Fibroblast of skin of right quadriceps (primary cell): ENCODE measurements around the gene KLHDC10.
"Not testable (repeated sequence)": the region's sequence is repeated elsewhere in the genome, so short reads cannot be mapped to it uniquely, and the experiment has no call there.

Source experiments
- DNase-seq: peaks from one replicate; pipeline ENCODE4 v3.0.0-alpha.2; 2013

Gene KLHDC10

DNA sequence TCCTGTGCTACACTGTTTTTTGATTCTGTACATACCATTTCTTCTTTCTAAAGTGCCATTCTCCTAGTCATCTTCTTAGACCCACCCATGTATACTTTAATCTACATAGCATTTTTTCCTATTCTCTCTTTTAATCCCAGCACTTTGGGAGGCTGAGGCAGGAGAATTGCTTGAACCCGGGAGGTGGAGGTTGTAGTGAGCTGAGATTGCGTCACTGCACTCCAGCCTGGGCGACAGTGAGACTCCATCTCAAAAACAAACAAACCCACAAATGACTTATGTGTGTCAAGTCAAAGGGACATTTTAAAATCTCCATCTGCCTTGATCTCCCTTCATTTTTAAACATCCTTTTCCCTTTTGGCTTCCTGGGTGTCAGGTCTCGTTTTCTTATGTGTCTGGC is 13.2 kb downstream of the KLHDC10 start:
- not testable (repeated sequence) for DNase-seq

DNA sequence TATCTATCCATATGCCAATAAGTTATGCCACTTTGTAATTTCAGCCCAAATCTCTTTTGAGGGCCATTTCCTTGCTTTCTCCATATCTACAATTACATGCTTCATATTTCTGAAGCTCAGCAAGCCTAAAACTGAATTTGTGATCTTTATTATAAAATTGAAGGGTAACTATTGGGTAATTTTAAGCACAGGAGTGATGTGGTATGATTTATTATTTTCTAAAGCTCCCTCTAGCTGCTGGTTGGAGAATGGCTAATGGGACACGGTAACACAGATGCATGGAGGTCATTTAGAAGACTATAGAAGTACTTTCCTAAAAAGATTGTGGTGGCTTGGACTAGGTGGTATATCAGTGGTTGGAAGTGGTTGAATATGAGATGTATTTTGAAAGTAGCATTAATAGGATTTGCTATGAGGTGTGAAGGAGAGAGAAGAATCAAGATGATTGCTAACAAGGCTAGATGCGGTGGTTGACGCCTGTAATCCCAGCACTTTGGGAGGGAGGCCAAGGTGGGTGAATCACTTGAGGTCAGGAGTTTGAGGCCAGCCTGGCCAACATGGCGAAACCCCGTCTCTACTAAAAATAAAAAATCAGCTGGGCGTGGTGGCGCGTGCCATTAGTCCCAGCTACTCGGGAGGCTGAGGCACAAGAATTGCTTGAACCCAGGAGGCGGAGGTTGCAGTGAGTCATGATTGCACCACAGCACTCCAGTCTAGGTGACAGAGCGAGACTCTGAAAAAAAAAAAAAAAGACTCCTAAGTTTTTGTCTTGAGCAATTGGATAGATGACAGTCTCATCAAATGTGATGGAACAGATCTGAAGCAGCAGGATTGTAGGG is 13.9 kb downstream of the KLHDC10 start:
- DNase-seq, result no peak

DNA sequence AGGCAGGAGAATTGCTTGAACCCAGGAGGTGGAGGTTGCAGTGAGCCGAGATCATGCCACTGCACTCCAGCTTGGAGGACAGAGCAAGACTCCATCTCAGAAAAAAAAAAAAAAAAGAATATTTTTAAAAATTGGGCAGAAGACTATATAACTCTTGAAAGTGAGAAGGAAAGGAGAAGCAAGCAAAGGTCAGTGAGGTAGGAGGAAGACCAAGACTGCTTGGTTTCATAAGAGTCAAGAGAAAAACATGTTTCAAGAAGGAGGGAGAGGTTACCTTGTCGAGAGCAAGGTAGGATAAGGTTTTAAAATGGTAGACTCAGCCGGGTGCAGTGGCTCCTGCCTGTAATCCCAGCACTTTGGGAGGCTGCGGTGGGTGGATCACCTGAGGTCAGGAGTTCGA is 14.9 kb downstream of the KLHDC10 start:
- not testable (repeated sequence) for DNase-seq

DNA sequence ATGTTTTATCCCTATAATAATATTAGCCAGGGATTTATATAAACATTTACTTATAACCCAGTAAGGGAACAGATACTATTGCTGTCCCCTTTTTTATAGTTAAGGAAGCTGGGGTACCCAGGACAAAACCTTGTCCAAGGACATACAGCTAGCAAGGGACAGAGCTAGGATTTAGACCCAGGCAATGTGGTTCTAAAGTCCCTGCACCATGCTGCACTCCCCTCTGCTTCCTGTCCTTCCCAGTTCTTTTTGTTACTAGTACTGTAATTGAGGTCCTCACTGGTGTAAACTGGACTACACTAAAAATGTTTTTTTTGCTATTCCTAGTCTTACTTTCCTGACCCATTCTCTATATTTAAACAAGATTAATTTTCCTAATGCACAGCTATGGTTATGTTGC is 16.6 kb downstream of the KLHDC10 start:
- no peak for DNase-seq

DNA sequence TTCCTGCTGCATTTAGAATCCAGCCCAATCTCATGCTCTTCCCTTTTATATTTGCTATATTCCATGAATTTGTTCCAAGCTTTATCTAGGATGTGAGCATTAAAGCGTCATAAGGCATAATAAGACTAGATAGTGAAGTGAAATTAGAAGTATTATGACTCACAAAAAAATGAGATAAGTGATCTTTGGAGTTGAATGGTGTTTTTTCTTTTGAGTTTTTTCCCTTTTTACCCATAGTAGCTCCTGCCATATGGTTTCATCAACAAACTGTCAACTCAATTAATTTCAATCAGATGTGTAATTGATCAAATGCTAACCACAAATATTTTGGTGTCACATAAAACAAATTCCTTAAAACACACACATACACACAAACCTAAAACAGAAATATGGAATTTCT is 17.0 kb downstream of the KLHDC10 start:
- peak; percentile 67 for DNase-seq

DNA sequence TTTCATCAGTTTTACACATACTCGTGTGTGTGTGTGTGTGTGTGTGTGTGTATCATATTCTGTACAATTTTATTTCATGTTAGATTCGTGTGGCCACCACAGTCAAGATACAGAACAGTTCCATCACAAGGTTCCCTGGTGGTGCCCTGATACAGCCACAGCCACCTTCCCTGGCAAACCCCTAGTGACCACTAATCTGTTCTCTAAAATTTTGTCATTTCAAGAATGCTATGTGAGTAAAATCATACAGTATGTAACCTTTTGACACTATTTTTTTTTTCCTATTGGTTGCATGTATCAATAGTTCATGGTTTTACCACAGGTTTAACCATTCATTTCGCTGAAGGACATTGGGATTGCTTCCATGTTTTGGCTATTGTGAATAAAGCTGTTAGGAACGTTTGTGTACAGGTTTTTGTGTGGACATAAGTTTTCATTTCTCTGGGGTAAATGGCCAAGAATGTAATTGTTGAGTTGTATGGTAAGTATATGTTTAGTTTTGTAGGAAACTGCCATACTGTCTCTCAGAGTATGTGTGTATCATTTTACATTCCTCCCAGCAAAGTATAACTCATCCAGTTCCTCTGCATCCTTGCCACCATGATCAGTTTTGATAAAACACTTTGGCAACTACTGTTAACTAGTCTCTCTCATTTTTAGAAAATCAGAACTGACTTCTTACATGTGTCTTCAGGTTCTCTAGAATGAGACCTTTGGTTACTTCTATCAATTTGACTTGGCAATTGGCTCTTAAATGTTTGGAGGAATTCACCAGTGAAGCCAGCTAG is 20.6 kb downstream of the KLHDC10 start:
- no peak for DNase-seq

DNA sequence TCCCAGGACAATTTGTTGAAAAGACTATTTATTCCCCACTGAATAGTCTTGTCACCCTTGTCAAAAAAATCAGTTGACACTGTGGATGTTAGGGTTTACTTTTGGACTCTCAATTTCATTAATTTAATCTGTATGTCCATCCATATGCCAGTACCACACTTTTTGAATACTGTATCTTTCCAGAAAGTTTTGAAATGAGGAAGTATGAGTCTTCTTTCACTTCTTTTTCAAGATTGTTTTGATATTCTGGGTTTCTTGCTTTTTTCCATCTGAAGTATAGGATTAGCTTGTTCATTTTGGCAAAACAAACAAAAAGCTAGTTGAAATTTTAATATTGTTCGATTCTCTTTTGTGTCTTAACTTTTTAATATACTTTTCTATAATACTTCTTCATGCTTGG is 21.7 kb downstream of the KLHDC10 start:
- no peak for DNase-seq

DNA sequence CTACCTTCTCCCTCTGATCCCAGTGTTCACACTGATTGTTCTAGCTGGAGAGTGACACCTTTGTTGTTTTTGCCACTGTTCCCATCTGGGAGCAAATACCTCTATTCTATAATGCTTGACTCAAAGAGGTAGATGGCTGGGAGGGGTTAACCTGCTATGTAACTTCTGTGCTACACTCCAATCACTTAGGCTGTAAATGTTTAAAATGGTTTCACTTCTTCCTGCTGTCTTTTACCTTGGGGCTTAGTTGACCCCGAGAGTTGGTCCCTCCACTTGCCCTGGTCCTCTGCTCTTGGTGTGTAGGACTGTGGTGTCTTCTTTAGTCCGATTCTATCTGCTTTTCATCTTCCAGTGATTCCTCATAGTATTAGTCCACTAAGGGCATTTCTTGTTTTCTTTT is 22.3 kb downstream of the KLHDC10 start:
- DNase-seq, result no peak

DNA sequence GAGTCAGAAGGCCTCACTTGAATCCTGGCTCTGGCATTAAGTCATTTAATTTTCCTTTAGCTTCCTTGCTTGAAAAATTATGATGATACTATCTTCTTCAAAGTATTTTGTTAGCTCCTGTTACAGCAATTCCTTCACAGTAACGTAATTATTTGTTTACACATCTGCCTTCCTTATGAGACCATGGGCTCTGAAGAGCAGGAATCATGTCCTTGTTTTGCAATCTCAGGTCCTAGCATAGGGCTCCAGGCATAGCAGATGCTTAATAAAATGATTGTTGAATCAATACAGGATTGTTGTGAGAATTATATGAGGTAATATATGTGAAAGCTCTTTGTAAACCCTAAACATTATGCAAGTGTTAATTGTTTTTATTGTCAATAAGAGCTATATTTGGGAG is 25.5 kb downstream of the KLHDC10 start:
- DNase-seq, result peak; percentile 62

DNA sequence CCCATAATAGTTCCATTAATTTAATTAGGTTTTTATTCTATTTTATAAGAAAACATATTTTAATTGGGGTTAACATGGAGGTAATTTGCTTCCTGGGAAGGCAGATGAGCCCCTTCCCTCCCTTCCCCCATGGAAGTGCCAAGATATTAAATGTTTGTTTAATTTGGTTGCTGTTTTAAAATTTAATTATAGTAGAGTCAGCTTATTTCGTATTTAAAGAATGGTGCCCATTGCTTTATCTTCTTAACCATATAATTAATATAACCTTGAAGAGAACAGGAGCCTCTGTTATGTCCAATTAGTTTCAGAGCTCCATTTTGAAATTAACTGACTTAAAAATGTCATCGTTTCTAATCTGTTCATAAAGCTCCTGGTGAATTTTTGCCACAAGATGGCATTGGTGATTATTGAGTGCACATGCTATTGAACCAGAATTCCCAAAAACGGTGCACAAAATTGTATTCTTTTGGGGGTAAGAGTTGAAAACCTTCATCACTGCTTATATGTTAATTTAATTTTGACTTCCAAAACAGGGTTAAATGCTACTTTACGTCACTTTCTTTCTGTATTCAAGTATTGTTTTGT is 26.0 kb downstream of the KLHDC10 start:
- peak; percentile 18 for DNase-seq

DNA sequence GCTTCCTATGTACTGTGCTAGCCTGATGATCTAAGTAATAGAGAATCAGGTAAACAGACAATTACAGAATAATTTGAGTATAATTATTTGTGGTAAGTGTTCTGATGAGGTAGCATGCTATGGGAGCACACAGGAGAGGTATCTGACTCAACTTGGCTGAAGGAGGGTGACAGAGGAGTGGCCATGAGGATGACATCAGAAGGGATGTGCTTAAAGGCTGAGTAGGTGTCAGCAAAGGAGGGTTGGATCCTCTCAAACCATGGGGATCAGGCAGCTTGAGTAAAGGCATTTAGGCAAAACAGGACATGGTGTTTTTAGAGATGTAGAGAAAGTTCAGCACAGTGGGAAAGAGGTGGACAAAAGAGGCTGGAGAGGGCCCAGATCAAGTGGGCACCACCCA is 29.0 kb downstream of the KLHDC10 start:
- DNase-seq, result no peak

DNA sequence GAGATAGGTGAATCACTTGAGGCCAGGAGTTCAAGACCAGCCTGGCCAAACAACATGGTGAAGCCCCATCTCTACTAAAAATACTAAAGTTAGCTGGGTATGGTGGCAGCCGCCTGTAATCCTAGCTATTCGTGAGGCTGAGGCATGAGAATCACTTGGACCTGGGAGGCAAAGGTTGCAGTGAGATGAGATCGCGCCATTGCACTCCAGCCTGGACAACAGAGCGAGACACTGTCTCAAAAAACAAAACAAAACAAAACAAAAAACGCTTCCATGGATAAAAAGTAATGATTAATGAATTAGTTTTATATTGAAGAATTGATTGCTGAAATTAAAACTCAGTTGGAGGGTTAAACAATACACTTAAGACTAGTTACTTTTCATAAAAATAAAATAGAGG is 32.3 kb downstream of the KLHDC10 start:
- no peak for DNase-seq

DNA sequence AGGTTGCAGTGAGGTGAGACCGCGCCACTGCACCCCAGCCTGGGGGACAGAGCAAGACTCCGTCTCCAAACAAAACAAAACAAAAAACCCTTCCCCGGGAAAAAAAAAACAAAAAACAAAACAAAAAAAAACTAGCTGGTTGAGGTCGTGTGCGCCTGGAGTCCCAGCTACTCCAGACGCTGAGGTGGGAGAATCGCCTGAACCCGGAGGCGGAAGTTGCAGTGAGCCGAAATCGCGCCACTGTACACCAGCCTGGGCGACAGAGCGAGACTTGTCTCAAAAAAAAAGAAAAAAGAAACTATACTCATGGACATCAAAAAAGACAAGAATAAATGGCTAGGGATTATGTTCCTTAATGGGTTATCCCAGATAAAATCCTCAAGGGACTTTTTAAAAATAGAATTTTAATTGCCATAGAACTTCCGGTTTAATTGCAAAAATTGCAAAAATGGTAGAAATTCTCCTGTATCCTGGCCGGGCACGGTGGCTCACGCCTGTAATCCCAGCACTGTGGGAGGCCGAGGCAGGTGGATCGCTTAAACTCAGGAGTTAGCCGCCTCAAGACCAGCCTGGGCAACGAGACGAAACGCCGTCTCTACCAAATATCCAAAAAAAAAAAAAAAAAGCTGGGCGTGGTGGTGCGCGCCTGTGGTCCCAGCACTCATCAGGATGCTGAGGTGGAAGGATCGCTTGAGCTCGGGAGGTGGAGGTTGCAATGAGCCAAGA is 37.8 kb downstream of the KLHDC10 start:
- no peak for DNase-seq

DNA sequence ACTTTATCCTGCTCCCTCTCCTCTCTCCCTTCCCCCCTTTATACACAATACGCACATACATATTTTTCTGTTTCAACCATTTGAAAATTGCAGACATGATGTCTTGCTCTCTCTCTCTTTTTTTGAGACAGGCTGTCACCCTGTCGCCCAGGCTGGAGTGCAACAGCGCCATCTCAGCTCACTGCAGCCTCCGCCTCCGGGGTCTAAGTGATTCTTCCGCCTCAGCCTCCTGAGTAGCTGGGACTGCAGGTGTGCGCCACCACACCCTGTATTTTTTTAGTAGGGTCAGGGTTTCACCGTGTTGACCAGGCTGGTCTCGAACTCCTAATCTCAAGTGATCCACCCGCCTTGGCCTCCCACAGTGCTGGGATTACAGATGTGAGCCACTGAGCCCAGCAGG is 38.5 kb downstream of the KLHDC10 start:
- DNase-seq, result no peak

DNA sequence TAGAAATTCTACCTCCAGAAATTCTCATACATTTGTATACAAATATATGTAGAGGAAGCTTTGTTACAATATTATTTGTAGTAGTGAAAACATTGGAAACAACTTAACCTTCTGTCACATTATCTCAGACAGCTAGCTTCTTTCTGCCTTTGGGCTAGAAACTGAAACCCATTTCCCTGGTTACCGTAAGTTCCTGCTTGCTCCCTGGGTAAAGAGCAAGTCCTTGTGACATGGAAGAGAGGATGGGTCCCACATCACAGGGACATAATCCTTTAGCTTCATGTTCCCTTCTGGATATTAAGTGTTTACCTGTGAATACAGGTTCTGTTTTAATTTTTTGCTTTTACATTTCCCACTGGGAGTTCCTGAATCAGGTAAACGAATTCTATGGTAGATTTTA is 41.8 kb downstream of the KLHDC10 start:
- DNase-seq, result no peak

DNA sequence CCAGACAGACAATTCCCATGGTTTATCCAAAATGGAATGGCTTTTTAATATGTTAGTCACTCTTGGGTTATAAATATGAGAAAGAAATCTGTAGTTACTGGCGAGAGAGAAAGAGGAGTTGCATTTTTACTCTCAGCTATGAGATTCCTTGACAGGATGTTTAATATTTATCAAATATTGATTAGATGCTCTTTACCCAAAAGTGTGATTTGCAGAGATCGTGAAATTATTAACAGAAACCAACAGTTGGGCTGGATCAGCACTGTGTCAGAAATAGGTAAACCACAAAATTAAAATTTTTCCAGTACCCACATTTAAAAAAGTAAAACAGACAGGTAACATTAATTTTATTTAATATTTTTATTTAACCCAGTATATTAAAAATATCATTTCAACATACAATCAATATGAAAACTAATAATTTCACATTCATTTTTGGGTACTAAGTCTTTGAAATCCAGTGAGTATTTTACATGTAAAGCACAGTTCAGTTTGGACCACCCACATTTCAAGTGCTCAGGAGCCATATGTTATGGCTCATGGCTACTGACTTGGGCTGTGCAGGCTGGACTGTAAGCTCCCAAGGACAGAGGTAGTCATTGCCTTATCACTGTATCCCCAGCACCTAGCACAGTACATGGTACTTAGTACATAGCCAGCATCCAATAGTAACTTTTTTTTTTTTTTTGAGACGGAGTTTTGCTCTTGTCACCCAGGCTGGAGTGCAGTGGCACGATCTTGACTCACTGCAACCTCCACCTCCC is 42.5 kb downstream of the KLHDC10 start:
- no peak for DNase-seq

DNA sequence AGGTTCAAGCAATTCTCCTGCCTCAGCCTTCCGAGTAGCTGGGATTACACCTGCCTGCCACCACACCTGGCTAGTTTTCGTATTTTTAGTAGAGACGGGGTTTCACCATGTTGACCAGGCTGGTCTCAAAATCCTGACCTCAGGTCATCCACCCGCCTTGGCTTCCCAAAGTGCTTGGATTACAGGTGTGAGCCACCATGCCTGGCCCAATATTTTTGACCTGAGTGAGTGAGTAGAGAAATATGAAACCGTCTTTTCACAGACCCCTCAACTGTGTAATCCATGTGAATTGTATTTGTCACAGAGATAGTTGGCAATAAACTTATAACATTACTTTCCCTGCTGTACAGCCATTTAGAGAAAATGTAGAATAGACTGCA is 43.1 kb downstream of the KLHDC10 start:
- not testable (repeated sequence) for DNase-seq

DNA sequence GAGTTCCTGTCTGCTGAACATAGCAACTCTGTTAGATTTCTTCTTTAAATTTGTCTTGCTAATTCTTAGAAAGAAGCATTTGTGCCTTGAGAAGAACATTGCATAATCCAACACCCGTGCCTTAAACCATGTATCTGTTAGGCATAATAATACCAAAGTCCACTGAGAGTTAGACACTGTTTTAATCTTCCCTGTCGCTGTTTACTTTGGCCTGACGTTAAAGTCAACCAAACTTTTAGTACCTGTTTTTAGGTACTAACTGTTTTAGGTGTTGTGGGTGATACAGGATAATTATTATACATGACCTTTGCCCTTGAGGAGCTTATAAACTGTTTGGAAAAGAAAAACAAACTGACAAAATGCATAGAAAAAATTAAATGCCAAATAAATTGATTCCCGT is 43.6 kb downstream of the KLHDC10 start:
- DNase-seq, result no peak

DNA sequence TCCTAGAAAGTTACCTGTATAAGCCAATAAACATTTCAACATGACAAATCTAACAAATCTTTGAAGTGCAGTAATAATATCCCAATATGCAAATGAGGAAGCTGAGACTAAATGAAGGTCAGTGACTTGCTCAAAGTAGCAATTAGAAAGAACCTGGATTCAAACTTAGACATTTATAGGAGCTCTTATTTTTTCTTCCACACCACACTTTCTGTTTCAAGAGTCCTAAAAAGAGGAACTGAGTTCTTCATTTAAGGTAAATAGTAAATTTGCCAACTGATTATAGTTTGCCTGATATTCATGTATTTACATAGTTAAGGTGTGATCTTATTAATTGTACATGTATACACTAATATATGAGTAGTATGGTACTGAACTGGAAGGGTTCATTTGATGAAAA is 44.0 kb downstream of the KLHDC10 start:
- DNase-seq, result no peak

DNA sequence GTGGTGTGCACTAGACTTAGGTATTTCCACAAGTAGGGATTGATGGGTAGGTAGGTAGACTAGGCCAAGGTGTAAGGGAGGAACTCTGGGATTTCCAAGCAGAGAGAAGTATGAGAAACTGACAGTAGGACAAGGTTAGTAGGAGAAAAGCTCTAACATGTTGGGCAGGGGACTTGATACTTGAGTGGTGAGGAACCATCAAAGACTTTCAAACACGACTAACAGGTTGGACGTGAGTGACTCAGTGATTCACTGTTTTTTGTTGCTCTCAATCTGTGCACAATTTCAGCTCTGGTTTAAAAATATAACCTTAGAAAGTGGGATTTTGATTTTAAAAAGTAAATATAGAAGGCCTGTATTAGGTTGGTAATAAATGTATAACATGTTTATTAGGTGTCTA is 44.4 kb downstream of the KLHDC10 start:
- DNase-seq, result no peak

DNA sequence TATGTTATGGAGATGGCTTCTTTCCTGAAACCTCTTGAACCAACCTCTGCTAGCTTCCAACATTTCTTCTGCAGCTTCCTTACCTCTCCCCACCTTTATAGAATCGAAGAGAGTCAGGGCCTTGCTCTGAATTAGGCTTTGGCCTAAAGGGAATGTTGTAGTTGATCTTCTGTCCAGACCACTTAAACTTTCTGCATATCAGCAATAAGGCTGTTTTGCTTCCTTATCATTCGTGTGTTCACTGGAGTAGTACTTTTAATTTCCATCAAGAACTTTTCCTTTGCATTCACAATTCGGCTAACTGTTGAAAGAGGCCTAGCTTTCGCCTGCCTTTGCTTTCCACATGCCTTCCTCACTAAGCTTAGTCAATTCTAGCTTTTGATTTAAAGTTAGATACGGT is 48.0 kb downstream of the KLHDC10 start:
- DNase-seq, result no peak

DNA sequence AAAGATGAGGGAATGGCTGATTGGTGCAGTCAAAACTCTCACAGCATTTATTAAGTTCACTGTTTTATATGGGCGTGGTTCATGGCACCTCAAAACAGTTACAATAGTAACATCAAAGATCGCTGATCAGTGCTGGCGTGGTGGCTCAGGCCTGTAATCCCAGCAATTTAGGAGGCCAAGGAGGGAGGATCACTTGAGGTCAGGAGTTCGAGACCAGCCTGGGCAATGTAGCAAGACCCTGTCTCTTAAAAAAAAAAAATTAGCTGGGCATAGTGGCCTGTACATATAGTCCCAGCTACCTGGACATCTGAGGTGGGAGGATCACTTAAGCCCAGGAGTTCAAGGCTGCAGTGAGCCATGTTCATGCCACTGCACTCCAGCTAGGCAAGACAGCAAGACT is 48.5 kb downstream of the KLHDC10 start:
- no peak for DNase-seq

DNA sequence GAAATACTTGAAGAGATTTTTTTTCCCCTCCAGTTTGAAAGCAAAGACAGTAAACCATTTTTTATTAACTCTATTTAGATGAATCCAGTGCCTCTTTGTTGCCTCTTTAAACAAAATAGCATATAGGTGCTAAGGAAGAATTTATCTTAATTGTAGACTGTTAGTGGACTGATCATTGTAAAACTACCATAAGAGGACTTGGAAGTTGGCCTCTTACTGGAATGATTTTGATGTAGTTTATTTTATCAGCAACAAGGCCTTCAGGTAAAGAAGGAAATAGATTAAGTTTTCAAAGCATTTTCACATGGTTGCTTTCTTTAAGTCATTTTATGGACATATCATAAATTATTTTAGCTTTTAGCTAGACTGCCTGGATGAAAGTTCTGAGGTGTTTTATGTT is 53.2 kb downstream of the KLHDC10 start:
- no peak for DNase-seq
